Occipital lobe (tissue), 2 donors: ENCODE data around the gene MAPKAPK5. TPM values are rescaled to one million over a fixed set of nuclear protein-coding genes. Genes with fewer than 3 reads are reported as not detected.
"Not testable (repeated sequence)": the region's sequence is repeated elsewhere in the genome, so short reads cannot be mapped to it uniquely, and the experiment has no call there.

Experiments used
- DNase-seq: peaks from one replicate; lab custom pipeline; 2025; lab: John Stamatoyannopoulos, UW
- total RNA-seq: library from RNA; depleted of rRNA; stranded (reverse); fragments of >200 nt; gene quantifications from one replicate; pipeline ENCODE4 v1.2.3, GENCODE V29; 2014

Gene MAPKAPK5
- total RNA-seq: 33.8 TPM

GRCh38 chr12:111841750-111842555, at the start of gene MAPKAPK5:
TSS of gene MAPKAPK5 (plus strand) at chr12:111842228. CDS start at chr12:111842734, 506 bp downstream.
- peak; percentile 88 for DNase-seq

- no peak for DNase-seq
Measured at GRCh38 chr12:111792856-111793235, 49.2 kb upstream of the MAPKAPK5 start.

- DNase-seq: no peak
Measured at GRCh38 chr12:111798182-111798581, 43.8 kb upstream of the MAPKAPK5 start.

GRCh38 chr12:111799758-111800157, 42.3 kb upstream of the MAPKAPK5 start:
- DNase-seq: no peak

- no peak for DNase-seq
Measured at GRCh38 chr12:111803038-111803626, 38.9 kb upstream of the MAPKAPK5 start.

GRCh38 chr12:111803851-111804250, 38.2 kb upstream of the MAPKAPK5 start:
- DNase-seq: no peak

- DNase-seq: no peak
Measured at GRCh38 chr12:111806304-111806703, 35.7 kb upstream of the MAPKAPK5 start.

GRCh38 chr12:111807232-111807631, 34.8 kb upstream of the MAPKAPK5 start:
- no peak for DNase-seq

GRCh38 chr12:111812881-111813741, 28.9 kb upstream of the MAPKAPK5 start:
- DNase-seq: peak; percentile 32

- no peak for DNase-seq
Measured at GRCh38 chr12:111816065-111816615, 25.9 kb upstream of the MAPKAPK5 start.

GRCh38 chr12:111816898-111817297, 25.1 kb upstream of the MAPKAPK5 start:
- DNase-seq: not testable (repeated sequence)

- no peak for DNase-seq
Measured at GRCh38 chr12:111818340-111818739, 23.7 kb upstream of the MAPKAPK5 start.

- DNase-seq: no peak
Measured at GRCh38 chr12:111819191-111820158, 22.6 kb upstream of the MAPKAPK5 start.

- DNase-seq: not testable (repeated sequence)
Measured at GRCh38 chr12:111820828-111821227, 21.2 kb upstream of the MAPKAPK5 start.

- no peak for DNase-seq
Measured at GRCh38 chr12:111822886-111823285, 19.1 kb upstream of the MAPKAPK5 start.

- DNase-seq: no peak
Measured at GRCh38 chr12:111823891-111824290, 18.1 kb upstream of the MAPKAPK5 start.

- not testable (repeated sequence) for DNase-seq
Measured at GRCh38 chr12:111824312-111824711, 17.7 kb upstream of the MAPKAPK5 start.

GRCh38 chr12:111825509-111825908, 16.5 kb upstream of the MAPKAPK5 start:
- DNase-seq: no peak

GRCh38 chr12:111826316-111826715, 15.7 kb upstream of the MAPKAPK5 start:
- no peak for DNase-seq

- DNase-seq: no peak
Measured at GRCh38 chr12:111826992-111827391, 15.0 kb upstream of the MAPKAPK5 start.

GRCh38 chr12:111827907-111828306, 14.1 kb upstream of the MAPKAPK5 start:
- no peak for DNase-seq
